ENCODE measurements around the gene SIGLEC11. TPM values are rescaled to one million over a fixed set of nuclear protein-coding genes. Genes with fewer than 3 reads are reported as not detected.
"Not testable (repeated sequence)": the region's sequence is repeated elsewhere in the genome, so short reads cannot be mapped to it uniquely, and the experiment has no call there.

Gene SIGLEC11
- total and polyA plus RNA-seq, 7 donors, result 0.60 to 2.5 (median 1.6) TPM; not detected in 1

DNA sequence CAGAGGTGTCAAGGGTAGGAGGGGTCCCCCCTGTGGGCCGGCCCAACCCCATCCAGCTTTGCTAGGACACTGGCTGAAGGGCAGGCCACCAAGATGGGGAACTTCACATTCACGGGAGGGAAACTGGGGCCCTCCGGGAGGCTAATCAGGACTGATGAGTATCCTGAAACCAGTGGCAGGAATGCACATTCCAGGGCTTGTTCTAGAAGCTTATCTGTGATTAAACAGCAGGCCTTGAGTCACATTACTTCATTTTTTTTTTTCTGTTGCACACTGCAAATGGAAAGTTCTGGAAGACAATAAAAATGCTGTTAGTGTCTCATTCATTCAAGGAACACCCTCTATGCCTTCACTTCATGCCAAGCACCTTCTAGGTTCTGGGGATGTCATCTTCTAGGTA, 15.5 kb upstream of the SIGLEC11 start:
- intact Hi-C loops (cut with DNase I), result no loop called here
- WGBS, 2 donors, result 88 to 91% methylated on average over 3 of the region's 3 CpGs
- peaks cover 0 to 48% (median 0%) of the 10 kb centered on the region in 4 donors for H3K36me3 ChIP-seq

DNA sequence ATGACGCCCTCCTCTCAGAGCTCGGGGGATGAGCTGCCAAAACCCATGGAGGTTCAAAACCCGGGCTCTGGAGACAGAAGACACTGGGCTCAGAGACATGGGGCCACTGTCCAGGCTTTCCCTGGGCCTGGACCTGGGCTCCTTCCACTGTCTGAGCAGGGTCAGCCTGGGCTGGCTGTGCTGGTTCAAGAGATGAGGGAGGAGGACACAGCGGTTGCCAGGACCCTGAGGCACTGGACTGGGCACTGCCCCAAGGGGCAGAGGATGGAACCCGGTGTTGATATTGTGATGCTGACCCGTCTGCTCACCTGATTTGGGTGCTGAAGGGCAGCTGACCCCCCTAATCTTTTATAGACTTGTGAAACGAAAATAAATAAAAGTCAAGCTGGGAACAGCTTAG, 14.1 kb upstream of the SIGLEC11 start:
- DNase-seq, result no peak
- no peak for TF ChIP-seq EP300 (IDR thresholded peaks at IDR 0.05)
- no peak for TF ChIP-seq POLR2A (IDR thresholded peaks at IDR 0.05)
- TF ChIP-seq, protein P1, sequence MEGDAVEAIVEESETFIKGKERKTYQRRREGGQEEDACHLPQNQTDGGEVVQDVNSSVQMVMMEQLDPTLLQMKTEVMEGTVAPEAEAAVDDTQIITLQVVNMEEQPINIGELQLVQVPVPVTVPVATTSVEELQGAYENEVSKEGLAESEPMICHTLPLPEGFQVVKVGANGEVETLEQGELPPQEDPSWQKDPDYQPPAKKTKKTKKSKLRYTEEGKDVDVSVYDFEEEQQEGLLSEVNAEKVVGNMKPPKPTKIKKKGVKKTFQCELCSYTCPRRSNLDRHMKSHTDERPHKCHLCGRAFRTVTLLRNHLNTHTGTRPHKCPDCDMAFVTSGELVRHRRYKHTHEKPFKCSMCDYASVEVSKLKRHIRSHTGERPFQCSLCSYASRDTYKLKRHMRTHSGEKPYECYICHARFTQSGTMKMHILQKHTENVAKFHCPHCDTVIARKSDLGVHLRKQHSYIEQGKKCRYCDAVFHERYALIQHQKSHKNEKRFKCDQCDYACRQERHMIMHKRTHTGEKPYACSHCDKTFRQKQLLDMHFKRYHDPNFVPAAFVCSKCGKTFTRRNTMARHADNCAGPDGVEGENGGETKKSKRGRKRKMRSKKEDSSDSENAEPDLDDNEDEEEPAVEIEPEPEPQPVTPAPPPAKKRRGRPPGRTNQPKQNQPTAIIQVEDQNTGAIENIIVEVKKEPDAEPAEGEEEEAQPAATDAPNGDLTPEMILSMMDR (IDR thresholded peaks at IDR 0.05), result no peak
- TF ChIP-seq POLR2AphosphoS5 (IDR thresholded peaks at IDR 0.05), result no peak
- intact Hi-C loops (cut with DNase I), result no loop called here
- Histone ChIP-seq H3K4me3 (no peak overlapping the region), H3K4me1 (peaks cover 0 to 32% (median 27%) of the 10 kb centered on the region in 4 donors), H3K36me3 (peaks cover 0 to 34% (median 0%) of the 10 kb centered on the region in 4 donors), H3K9me3 (no peaks in the 10 kb centered on the region), H3K27me3 (no peaks in the 10 kb centered on the region), H3K27ac (no peak overlapping the region)
- WGBS, 2 donors, result 84 to 89% methylated on average over 7 of the region's 7 CpGs

More for the DNA sequence above, 15.5 kb upstream of the SIGLEC11 start:
- Histone ChIP-seq H3K9me3 (no peaks in the 10 kb centered on the region), H3K27ac (no peak overlapping the region), H3K27me3 (no peaks in the 10 kb centered on the region), H3K4me1 (peaks cover 0 to 32% (median 27%) of the 10 kb centered on the region in 4 donors), H3K4me3 (no peak overlapping the region)
- no peak for DNase-seq
- TF ChIP-seq POLR2AphosphoS5 (IDR thresholded peaks at IDR 0.05) (no peak), POLR2A (IDR thresholded peaks at IDR 0.05) (no peak), EP300 (IDR thresholded peaks at IDR 0.05) (no peak)
- TF ChIP-seq, protein P1 (IDR thresholded peaks at IDR 0.05), result no peak

DNA sequence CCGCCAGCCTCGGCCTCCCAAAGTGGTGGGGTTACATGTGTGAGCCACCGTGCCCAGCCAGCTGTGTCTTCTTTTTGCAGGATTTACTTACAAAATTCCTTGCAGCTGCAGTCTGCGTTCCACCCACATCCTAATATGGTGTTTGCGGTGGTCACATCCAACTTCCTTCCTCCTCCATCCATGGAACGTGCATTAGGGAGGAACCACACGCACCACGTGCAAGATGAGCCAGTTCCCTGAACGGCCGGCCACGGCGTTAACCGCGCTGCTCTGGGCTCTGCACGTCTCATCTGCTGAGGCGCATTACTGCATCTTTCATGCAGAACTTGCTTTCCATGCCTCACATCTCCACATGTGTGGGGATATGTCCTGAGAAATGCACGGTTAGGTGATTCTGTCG, 13.0 kb upstream of the SIGLEC11 start:
- H3K4me3 ChIP-seq, result no peak overlapping the region
- intact Hi-C loops (cut with DNase I), result no loop called here
- no peaks in the 10 kb centered on the region for H3K9me3 ChIP-seq
- H3K27me3 ChIP-seq, result peaks cover 0 to 3% (median 1%) of the 10 kb centered on the region in 3 donors
- no peak for DNase-seq
- H3K36me3 ChIP-seq, result peaks cover 0 to 29% (median 0%) of the 10 kb centered on the region in 4 donors
- no peak overlapping the region for H3K27ac ChIP-seq
- TF ChIP-seq POLR2A (IDR thresholded peaks at IDR 0.05) (no peak), EP300 (IDR thresholded peaks at IDR 0.05) (no peak), POLR2AphosphoS5 (IDR thresholded peaks at IDR 0.05) (no peak)
- TF ChIP-seq, protein P1 (IDR thresholded peaks at IDR 0.05), result no peak
- H3K4me1 ChIP-seq, result peaks cover 0 to 31% (median 27%) of the 10 kb centered on the region in 4 donors
- WGBS, 2 donors, result 84 to 89% methylated on average over 18 of the region's 18 CpGs

DNA sequence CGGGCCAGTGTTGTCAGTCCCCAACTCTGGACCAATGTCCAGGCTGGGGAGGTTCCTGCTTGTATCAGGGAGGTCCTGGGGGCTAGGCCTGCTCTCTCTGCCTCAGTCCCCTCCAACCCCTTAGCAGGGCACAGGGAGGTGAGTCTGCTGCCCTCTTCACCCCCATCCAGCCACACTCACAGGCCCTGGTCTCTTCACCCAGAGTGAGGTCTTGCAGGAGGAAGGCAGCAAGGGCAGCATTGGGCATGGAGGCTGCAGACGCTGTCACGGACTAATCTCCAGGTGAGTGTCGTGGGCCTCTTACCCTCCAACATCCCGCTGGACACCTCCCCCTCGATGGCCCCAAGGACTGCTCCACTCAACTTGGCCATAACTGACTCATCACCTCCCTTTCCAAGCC, 11.9 kb upstream of the SIGLEC11 start:
- peaks cover 0 to 19% (median 0%) of the 10 kb centered on the region in 4 donors for H3K36me3 ChIP-seq
- H3K27ac ChIP-seq, result no peak overlapping the region
- DNase-seq, result no peak
- intact Hi-C loops (cut with DNase I), result no loop called here
- peaks cover 0 to 20% (median 17%) of the 10 kb centered on the region in 4 donors for H3K4me1 ChIP-seq
- H3K9me3 ChIP-seq, result no peaks in the 10 kb centered on the region
- WGBS, 2 donors, result 82 to 87% methylated on average over 6 of the region's 6 CpGs
- no peak for TF ChIP-seq POLR2AphosphoS5 (IDR thresholded peaks at IDR 0.05)
- TF ChIP-seq, protein P1 (IDR thresholded peaks at IDR 0.05), result no peak
- no peak for TF ChIP-seq EP300 (IDR thresholded peaks at IDR 0.05)
- TF ChIP-seq POLR2A (IDR thresholded peaks at IDR 0.05), result no peak
- H3K4me3 ChIP-seq, result no peak overlapping the region
- peaks cover 0 to 14% (median 12%) of the 10 kb centered on the region in 3 donors for H3K27me3 ChIP-seq

DNA sequence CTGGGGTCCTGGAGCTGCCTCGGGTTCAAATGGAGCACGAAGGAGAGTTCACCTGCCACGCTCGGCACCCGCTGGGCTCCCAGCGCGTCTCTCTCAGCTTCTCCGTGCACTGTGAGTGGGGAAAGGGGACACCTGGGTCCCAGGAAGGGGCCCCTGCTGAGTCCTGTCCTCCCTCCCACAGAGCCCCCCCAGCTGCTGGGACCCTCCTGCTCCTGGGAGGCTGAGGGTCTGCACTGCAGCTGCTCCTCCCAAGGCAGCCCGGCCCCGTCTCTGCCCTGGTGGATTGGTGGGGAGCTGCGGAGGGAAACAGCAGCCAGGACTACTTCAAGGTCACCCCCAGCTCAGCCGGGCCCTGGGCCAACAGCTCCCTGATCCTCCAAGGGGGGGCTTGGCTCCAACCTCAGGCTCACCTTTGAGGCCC, 11.0 kb upstream of the SIGLEC11 start:
- Histone ChIP-seq H3K27me3 (peaks cover 0 to 21% (median 12%) of the 10 kb centered on the region in 3 donors), H3K9me3 (no peaks in the 10 kb centered on the region), H3K27ac (no peak overlapping the region), H3K36me3 (peaks cover 0 to 15% (median 0%) of the 10 kb centered on the region in 4 donors), H3K4me3 (no peak overlapping the region), H3K4me1 (peaks cover 0 to 12% (median 9%) of the 10 kb centered on the region in 4 donors)
- 54 to 74% methylated on average over 12 of the region's 12 CpGs for WGBS, 2 donors
- intact Hi-C loops (cut with DNase I), result no loop called here
- TF ChIP-seq, protein P1 (IDR thresholded peaks at IDR 0.05), result no peak
- TF ChIP-seq POLR2AphosphoS5 (IDR thresholded peaks at IDR 0.05) (no peak), EP300 (IDR thresholded peaks at IDR 0.05) (no peak), POLR2A (IDR thresholded peaks at IDR 0.05) (no peak)
- DNase-seq, result no peak

DNA sequence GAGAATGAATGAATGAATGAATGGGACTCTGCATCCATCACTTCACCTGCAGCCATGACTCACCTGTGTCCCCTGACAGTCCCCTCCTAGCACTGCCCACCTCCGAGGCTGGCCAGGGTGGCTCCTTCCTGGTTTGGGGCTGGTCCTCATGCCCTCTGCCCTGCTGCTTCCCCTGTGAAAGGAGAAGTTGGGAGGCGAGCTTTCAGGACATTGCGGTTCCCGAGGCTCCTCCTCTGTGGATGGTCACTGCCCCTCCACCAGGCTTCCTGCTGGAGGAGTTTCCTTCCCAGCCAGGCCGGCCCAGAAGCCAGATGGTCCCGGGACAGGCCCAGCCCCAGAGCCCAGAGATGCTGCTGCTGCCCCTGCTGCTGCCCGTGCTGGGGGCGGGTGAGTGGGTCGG, 8.4 kb upstream of the SIGLEC11 start:
- WGBS, 2 donors, result 20 to 28% methylated on average over 4 to 5 of the region's 9 CpGs
- H3K27ac ChIP-seq; DNase-seq; H3K4me3 ChIP-seq; H3K36me3 ChIP-seq; intact Hi-C loops (cut with DNase I); H3K9me3 ChIP-seq; H3K4me1 ChIP-seq: not testable (repeated sequence)
- peaks cover 0 to 30% (median 12%) of the 10 kb centered on the region in 3 donors for H3K27me3 ChIP-seq
